ENCODE measurements around the gene ANXA5. TPM values are rescaled to one million over a fixed set of nuclear protein-coding genes. Genes with fewer than 3 reads are reported as not detected.
"Not testable (repeated sequence)": the region's sequence is repeated elsewhere in the genome, so short reads cannot be mapped to it uniquely, and the experiment has no call there.

Gene ANXA5
- total RNA-seq, 1 donor from 2014 or later = 130 TPM

GRCh38 chr4:121668368-121669162, 28.2 kb downstream of the ANXA5 start:
- H3K27ac Mint-ChIP-seq = peak overlapping the region; percentile 48
- H3K27me3 Mint-ChIP-seq (ENCODE audit: low read depth) = no peaks in the 10 kb centered on the region
- no peak for TF ChIP-seq CTCF (IDR thresholded peaks at IDR 0.05; ENCODE audit: unreplicated experiment)
- no peaks in the 10 kb centered on the region for H3K9me3 Mint-ChIP-seq
- peaks cover 53% of the 10 kb centered on the region for H3K36me3 Mint-ChIP-seq
- DNase-seq (ENCODE audit: low spot score in 2 of 2, unreplicated experiment in 2 of 2) = no peak
- peaks cover 4% of the 10 kb centered on the region for H3K4me1 Mint-ChIP-seq
- no peak overlapping the region for H3K4me3 Mint-ChIP-seq

- Mint-ChIP-seq H3K36me3 (peaks cover 39% of the 10 kb centered on the region), H3K9me3 (no peaks in the 10 kb centered on the region), H3K27me3 (ENCODE audit: low read depth) (no peaks in the 10 kb centered on the region), H3K4me1 (peaks cover 4% of the 10 kb centered on the region), H3K27ac (no peak overlapping the region), H3K4me3 (no peak overlapping the region)
- TF ChIP-seq CTCF (IDR thresholded peaks at IDR 0.05; ENCODE audit: unreplicated experiment) = no peak
- no peak for DNase-seq (ENCODE audit: low spot score in 2 of 2, unreplicated experiment in 2 of 2)
Measured at GRCh38 chr4:121666091-121666679, 30.6 kb downstream of the ANXA5 start.

GRCh38 chr4:121665371-121665770, 31.4 kb downstream of the ANXA5 start:
- no peak overlapping the region for H3K4me3 Mint-ChIP-seq
- TF ChIP-seq CTCF (IDR thresholded peaks at IDR 0.05; ENCODE audit: unreplicated experiment) = no peak
- no peaks in the 10 kb centered on the region for H3K27me3 Mint-ChIP-seq (ENCODE audit: low read depth)
- DNase-seq (ENCODE audit: low spot score in 2 of 2, unreplicated experiment in 2 of 2) = no peak
- H3K4me1 Mint-ChIP-seq = peaks cover 4% of the 10 kb centered on the region
- peaks cover 35% of the 10 kb centered on the region for H3K36me3 Mint-ChIP-seq
- no peak overlapping the region for H3K27ac Mint-ChIP-seq
- no peaks in the 10 kb centered on the region for H3K9me3 Mint-ChIP-seq

GRCh38 chr4:121662225-121662624, 34.6 kb downstream of the ANXA5 start:
- H3K9me3 Mint-ChIP-seq = no peaks in the 10 kb centered on the region
- H3K27ac Mint-ChIP-seq = no peak overlapping the region
- no peak for TF ChIP-seq CTCF (IDR thresholded peaks at IDR 0.05; ENCODE audit: unreplicated experiment)
- no peaks in the 10 kb centered on the region for H3K4me1 Mint-ChIP-seq
- H3K4me3 Mint-ChIP-seq = no peak overlapping the region
- H3K36me3 Mint-ChIP-seq = peaks cover 18% of the 10 kb centered on the region
- no peaks in the 10 kb centered on the region for H3K27me3 Mint-ChIP-seq (ENCODE audit: low read depth)
- DNase-seq (ENCODE audit: low spot score in 2 of 2, unreplicated experiment in 2 of 2) = no peak

- DNase-seq (ENCODE audit: low spot score in 2 of 2, unreplicated experiment in 2 of 2) = not testable (repeated sequence)
Measured at GRCh38 chr4:121660175-121660933, 36.4 kb downstream of the ANXA5 start.

GRCh38 chr4:121658125-121658524, 38.7 kb downstream of the ANXA5 start:
- H3K9me3 Mint-ChIP-seq = no peaks in the 10 kb centered on the region
- no peaks in the 10 kb centered on the region for H3K4me1 Mint-ChIP-seq
- H3K4me3 Mint-ChIP-seq = no peak overlapping the region
- no peaks in the 10 kb centered on the region for H3K36me3 Mint-ChIP-seq
- DNase-seq (ENCODE audit: low spot score in 2 of 2, unreplicated experiment in 2 of 2) = no peak
- H3K27ac Mint-ChIP-seq = no peak overlapping the region
- TF ChIP-seq CTCF (IDR thresholded peaks at IDR 0.05; ENCODE audit: unreplicated experiment) = no peak
- H3K27me3 Mint-ChIP-seq (ENCODE audit: low read depth) = no peaks in the 10 kb centered on the region

More at GRCh38 chr4:121660175-121660933, 36.4 kb downstream of the ANXA5 start:
- not testable (repeated sequence) for H3K27ac Mint-ChIP-seq; H3K9me3 Mint-ChIP-seq; H3K36me3 Mint-ChIP-seq; H3K27me3 Mint-ChIP-seq (ENCODE audit: low read depth); H3K4me3 Mint-ChIP-seq; H3K4me1 Mint-ChIP-seq

All from mesothelial cell of epicardium (in vitro differentiated cells).